ENCODE results near the gene TUT1.

TUT1 gene

GRCh38 chr11:62604460-62605120, 13.3 kb upstream of the TUT1 start:
- DNase-seq (ENCODE audit: low read depth), result no peak
- H3K4me3 ChIP-seq (ENCODE audit: low read depth, low read length), result no peak overlapping the region
- TF ChIP-seq CTCF (conservative IDR thresholded peaks at IDR 0.05; ENCODE audit: low read depth, low read length), result no peak

- H3K4me3 ChIP-seq (ENCODE audit: low read depth, low read length), result no peak overlapping the region
- TF ChIP-seq CTCF (conservative IDR thresholded peaks at IDR 0.05; ENCODE audit: low read depth, low read length), result no peak
- DNase-seq (ENCODE audit: low read depth), result no peak
Observed at GRCh38 chr11:62603776-62604299, 12.5 kb upstream of the TUT1 start.

GRCh38 chr11:62603072-62603408, 11.7 kb upstream of the TUT1 start:
- no peak for TF ChIP-seq CTCF (conservative IDR thresholded peaks at IDR 0.05; ENCODE audit: low read depth, low read length)
- peak overlapping the region; percentile 67 for H3K4me3 ChIP-seq (ENCODE audit: low read depth, low read length)
- no peak for DNase-seq (ENCODE audit: low read depth)

- H3K4me3 ChIP-seq (ENCODE audit: low read depth, low read length), result peak overlapping the region; percentile 67
- no peak for TF ChIP-seq CTCF (conservative IDR thresholded peaks at IDR 0.05; ENCODE audit: low read depth, low read length)
- peak; percentile 75 for DNase-seq (ENCODE audit: low read depth)
Observed at GRCh38 chr11:62602141-62603071, 11.1 kb upstream of the TUT1 start.

GRCh38 chr11:62601372-62602140, 10.2 kb upstream of the TUT1 start, which contains the start of gene MTA2:
Gene MTA2 (minus strand): TSS chr11:62601865. CDS start chr11:62601450, 415 bp downstream.
- peak; percentile 99 for DNase-seq (ENCODE audit: low read depth)
- H3K4me3 ChIP-seq (ENCODE audit: low read depth, low read length), result peak within 1 kb of the TSS; percentile 93
- TF ChIP-seq CTCF (conservative IDR thresholded peaks at IDR 0.05; ENCODE audit: low read depth, low read length), result no peak

- H3K4me3 ChIP-seq (ENCODE audit: low read depth, low read length), result peak overlapping the region; percentile 93
- no peak for TF ChIP-seq CTCF (conservative IDR thresholded peaks at IDR 0.05; ENCODE audit: low read depth, low read length)
- peak; percentile 28 for DNase-seq (ENCODE audit: low read depth)
Observed at GRCh38 chr11:62601122-62601371, 9.7 kb upstream of the TUT1 start.

Data from choroid plexus epithelial cell (primary cell).